T-helper 17 cell (primary cell): ENCODE data around the gene GPR12. TPM values are rescaled to one million over a fixed set of nuclear protein-coding genes. Genes with fewer than 3 reads are reported as not detected.
"Not testable (repeated sequence)": the region's sequence is repeated elsewhere in the genome, so short reads cannot be mapped to it uniquely, and the experiment has no call there.

Experiments
- ATAC-seq: fragments of 150-1000 bp; cut with Tn5 transposase; 2 replicates; pipeline ENCODE4 v1.10.0; 2021; ENCODE audit warnings: mild to moderate bottlenecking, moderate library complexity
- DNase-seq, 3 donors: peaks; one replicate each; pipeline versions ENCODE4 v3.0.0 to v3.0.0-alpha.2; 2020 to 2021
- H3K9me3 ChIP-seq: one replicate; pipeline ENCODE4 v1.7.0; 2013; ENCODE audit warnings: low read length, mild to moderate bottlenecking; ENCODE audit not compliant: control insufficient read depth, poor library complexity, severe bottlenecking
- H3K27ac Mint-ChIP-seq: one replicate; pipeline ENCODE4 v1.8.0; 2022; ENCODE audit warnings: mild to moderate bottlenecking, moderate library complexity, mixed read lengths
- H3K27me3 Mint-ChIP-seq: one replicate; pipeline ENCODE4 v1.8.0; 2022; ENCODE audit warnings: mixed read lengths
- H3K36me3 Mint-ChIP-seq: one replicate; pipeline ENCODE4 v1.8.0; 2022; ENCODE audit warnings: low read depth, mixed read lengths
- H3K4me1 Mint-ChIP-seq: one replicate; pipeline ENCODE4 v1.8.0; 2022; ENCODE audit warnings: mild to moderate bottlenecking, mixed read lengths
- H3K4me3 Mint-ChIP-seq: one replicate; pipeline ENCODE4 v1.8.0; 2022; ENCODE audit warnings: mild to moderate bottlenecking, moderate library complexity, mixed read lengths
- total RNA-seq, 4 donors: library from RNA in 2 of 4; stranded (reverse) in 2 of 4; gene quantifications; one replicate each; pipeline ENCODE4 v1.2.3 and lab custom pipeline; 2022 to 2026

Gene GPR12
- total RNA-seq, 2 donors from 2014 or later: not detected

- no peaks in the 10 kb centered on the region for H3K9me3 ChIP-seq
- no peak overlapping the region for H3K4me3 Mint-ChIP-seq
- DNase-seq: no peak
- no peak overlapping the region for H3K27ac Mint-ChIP-seq
- H3K4me1 Mint-ChIP-seq: peaks cover 3% of the 10 kb centered on the region
- no peak for ATAC-seq
- H3K27me3 Mint-ChIP-seq: peaks cover 5% of the 10 kb centered on the region
- H3K36me3 Mint-ChIP-seq: no peaks in the 10 kb centered on the region
Observed at GRCh38 chr13:26727122-26727521, 33.5 kb downstream of the GPR12 start.

GRCh38 chr13:26726684-26727083 lies 33.9 kb downstream of the GPR12 start:
- Mint-ChIP-seq H3K4me3 (no peak overlapping the region), H3K27ac (no peak overlapping the region), H3K36me3 (no peaks in the 10 kb centered on the region)

GRCh38 chr13:26723620-26724019 lies 37.0 kb downstream of the GPR12 start:
- DNase-seq, H3K4me3 Mint-ChIP-seq, H3K9me3 ChIP-seq, H3K27ac Mint-ChIP-seq, H3K27me3 Mint-ChIP-seq, ATAC-seq, H3K36me3 Mint-ChIP-seq: not testable (repeated sequence)
- peaks cover 13% of the 10 kb centered on the region for H3K4me1 Mint-ChIP-seq

More at GRCh38 chr13:26726684-26727083, 33.9 kb downstream of the GPR12 start:
- DNase-seq: no peak
- Mint-ChIP-seq H3K4me1 (peaks cover 3% of the 10 kb centered on the region), H3K27me3 (peaks cover 5% of the 10 kb centered on the region)
- H3K9me3 ChIP-seq: no peaks in the 10 kb centered on the region
- ATAC-seq: no peak

GRCh38 chr13:26722321-26722720 lies 38.3 kb downstream of the GPR12 start:
- no peak for DNase-seq
- H3K4me3 Mint-ChIP-seq: no peak overlapping the region
- H3K27ac Mint-ChIP-seq: no peak overlapping the region
- H3K27me3 Mint-ChIP-seq: no peaks in the 10 kb centered on the region
- H3K4me1 Mint-ChIP-seq: peaks cover 13% of the 10 kb centered on the region
- H3K9me3 ChIP-seq: no peaks in the 10 kb centered on the region
- no peaks in the 10 kb centered on the region for H3K36me3 Mint-ChIP-seq
- no peak for ATAC-seq

GRCh38 chr13:26721251-26722121 lies 39.1 kb downstream of the GPR12 start:
- H3K27me3 Mint-ChIP-seq: no peaks in the 10 kb centered on the region
- peak overlapping the region; percentile 73 for H3K4me3 Mint-ChIP-seq
- no peaks in the 10 kb centered on the region for H3K36me3 Mint-ChIP-seq
- no peak overlapping the region for H3K27ac Mint-ChIP-seq
- no peak for DNase-seq
- ATAC-seq: peak; percentile 65
- peaks cover 13% of the 10 kb centered on the region for H3K4me1 Mint-ChIP-seq
- no peaks in the 10 kb centered on the region for H3K9me3 ChIP-seq

GRCh38 chr13:26719356-26719945 lies 41.1 kb downstream of the GPR12 start:
- no peaks in the 10 kb centered on the region for H3K36me3 Mint-ChIP-seq
- H3K9me3 ChIP-seq: no peaks in the 10 kb centered on the region
- no peak for ATAC-seq
- no peaks in the 10 kb centered on the region for H3K27me3 Mint-ChIP-seq
- no peak overlapping the region for H3K27ac Mint-ChIP-seq
- H3K4me3 Mint-ChIP-seq: no peak overlapping the region
- H3K4me1 Mint-ChIP-seq: peaks cover 13% of the 10 kb centered on the region
- no peak for DNase-seq

- no peak for ATAC-seq
- H3K4me3 Mint-ChIP-seq: no peak overlapping the region
- no peaks in the 10 kb centered on the region for H3K36me3 Mint-ChIP-seq
- no peak overlapping the region for H3K27ac Mint-ChIP-seq
- no peak for DNase-seq
- no peaks in the 10 kb centered on the region for H3K9me3 ChIP-seq
- H3K4me1 Mint-ChIP-seq: peaks cover 13% of the 10 kb centered on the region
- H3K27me3 Mint-ChIP-seq: no peaks in the 10 kb centered on the region
Observed at GRCh38 chr13:26718872-26719271, 41.7 kb downstream of the GPR12 start.

- DNase-seq (no peak), ATAC-seq (no peak)
- no peaks in the 10 kb centered on the region for H3K36me3 Mint-ChIP-seq
- H3K27me3 Mint-ChIP-seq: no peaks in the 10 kb centered on the region
- no peak overlapping the region for H3K27ac Mint-ChIP-seq
- H3K4me3 Mint-ChIP-seq: no peak overlapping the region
- H3K9me3 ChIP-seq: no peaks in the 10 kb centered on the region
- H3K4me1 Mint-ChIP-seq: peaks cover 13% of the 10 kb centered on the region
Observed at GRCh38 chr13:26718146-26718545, 42.4 kb downstream of the GPR12 start.

GRCh38 chr13:26716984-26717383 lies 43.6 kb downstream of the GPR12 start:
- Mint-ChIP-seq H3K27ac (no peak overlapping the region), H3K4me1 (peaks cover 10% of the 10 kb centered on the region), H3K27me3 (no peaks in the 10 kb centered on the region), H3K36me3 (no peaks in the 10 kb centered on the region), H3K4me3 (no peak overlapping the region)
- ATAC-seq (no peak), DNase-seq (no peak)
- no peaks in the 10 kb centered on the region for H3K9me3 ChIP-seq

GRCh38 chr13:26713341-26713740 lies 47.2 kb downstream of the GPR12 start:
- Mint-ChIP-seq H3K4me1 (no peaks in the 10 kb centered on the region), H3K27ac (no peak overlapping the region), H3K4me3 (no peak overlapping the region), H3K36me3 (no peaks in the 10 kb centered on the region), H3K27me3 (peaks cover 13% of the 10 kb centered on the region)
- H3K9me3 ChIP-seq: no peaks in the 10 kb centered on the region
- DNase-seq: no peak
- ATAC-seq: no peak

- H3K4me1 Mint-ChIP-seq: no peaks in the 10 kb centered on the region
- no peak overlapping the region for H3K27ac Mint-ChIP-seq
- H3K36me3 Mint-ChIP-seq: no peaks in the 10 kb centered on the region
- H3K27me3 Mint-ChIP-seq: peaks cover 21% of the 10 kb centered on the region
- DNase-seq (no peak), ATAC-seq (no peak)
- no peak overlapping the region for H3K4me3 Mint-ChIP-seq
- H3K9me3 ChIP-seq: no peaks in the 10 kb centered on the region
Observed at GRCh38 chr13:26711211-26711610, 49.4 kb downstream of the GPR12 start.

GRCh38 chr13:26710166-26710565 lies 50.4 kb downstream of the GPR12 start:
- no peaks in the 10 kb centered on the region for H3K9me3 ChIP-seq
- H3K36me3 Mint-ChIP-seq: no peaks in the 10 kb centered on the region
- no peaks in the 10 kb centered on the region for H3K4me1 Mint-ChIP-seq
- DNase-seq (no peak), ATAC-seq (no peak)
- H3K27ac Mint-ChIP-seq: no peak overlapping the region
- H3K27me3 Mint-ChIP-seq: peaks cover 29% of the 10 kb centered on the region
- no peak overlapping the region for H3K4me3 Mint-ChIP-seq

- Mint-ChIP-seq H3K4me3 (no peak overlapping the region), H3K27ac (no peak overlapping the region), H3K27me3 (peaks cover 29% of the 10 kb centered on the region), H3K36me3 (no peaks in the 10 kb centered on the region), H3K4me1 (no peaks in the 10 kb centered on the region)
- H3K9me3 ChIP-seq: no peaks in the 10 kb centered on the region
- ATAC-seq (no peak), DNase-seq (no peak)
Observed at GRCh38 chr13:26709461-26709860, 51.1 kb downstream of the GPR12 start.

- Mint-ChIP-seq H3K4me3 (no peak overlapping the region), H3K36me3 (no peaks in the 10 kb centered on the region), H3K27me3 (peaks cover 39% of the 10 kb centered on the region), H3K4me1 (no peaks in the 10 kb centered on the region), H3K27ac (no peak overlapping the region)
- ATAC-seq: no peak
- no peaks in the 10 kb centered on the region for H3K9me3 ChIP-seq
- DNase-seq: no peak
Observed at GRCh38 chr13:26708007-26708297, 52.6 kb downstream of the GPR12 start.
